GM12875 (cell line): ENCODE data around the gene NEK7.

Source experiments
- H3K4me3 ChIP-seq: one replicate; pipeline ENCODE4 v1.5.1; 2011; ENCODE audit warnings: low read depth, low read length, control low read depth
- CTCF ChIP-seq: IDR thresholded peaks from 2 replicates; pipeline ENCODE4 v1.5.1; 2011; ENCODE audit warnings: low read depth, mild to moderate bottlenecking, control low read depth, inconsistent platforms, low read length, moderate library complexity, borderline replicate concordance; ENCODE audit not compliant: insufficient read depth

Gene NEK7

GRCh38 chr1:198335663-198336062 lies 178.9 kb downstream of the NEK7 start:
- H3K4me3 ChIP-seq = no peak overlapping the region
- no peak for TF ChIP-seq CTCF

- H3K4me3 ChIP-seq = no peak overlapping the region
- TF ChIP-seq CTCF = no peak
Observed at GRCh38 chr1:198337886-198338285, 181.1 kb downstream of the NEK7 start.

- H3K4me3 ChIP-seq = no peak overlapping the region
- TF ChIP-seq CTCF = no peak
Observed at GRCh38 chr1:198340139-198340538, 183.3 kb downstream of the NEK7 start.

- H3K4me3 ChIP-seq = no peak overlapping the region
- TF ChIP-seq CTCF = no peak
Observed at GRCh38 chr1:198346178-198346577, 189.4 kb downstream of the NEK7 start.

GRCh38 chr1:198350456-198350855 lies 193.7 kb downstream of the NEK7 start:
- TF ChIP-seq CTCF = no peak
- H3K4me3 ChIP-seq = no peak overlapping the region

GRCh38 chr1:198352975-198353695 lies 196.3 kb downstream of the NEK7 start:
- H3K4me3 ChIP-seq = no peak overlapping the region
- no peak for TF ChIP-seq CTCF

GRCh38 chr1:198357937-198358336 lies 201.1 kb downstream of the NEK7 start:
- H3K4me3 ChIP-seq = no peak overlapping the region
- no peak for TF ChIP-seq CTCF
